HG02571 (cell line): ENCODE data around the gene FRMD4A.

Source experiments
- ATAC-seq: cut with Tn5 transposase; IDR thresholded peaks from one replicate; pipeline ENCODE4 v1.9.1; 2021; ENCODE audit warnings: mild to moderate bottlenecking, moderate library complexity; ENCODE audit not compliant: unreplicated experiment

The FRMD4A gene

GRCh38 chr10:13637303-13637856, 693.3 kb downstream of the FRMD4A start:
- ATAC-seq = no peak

- ATAC-seq = no peak
Measured at GRCh38 chr10:13636776-13637175, 693.9 kb downstream of the FRMD4A start.

GRCh38 chr10:13634207-13634606, 696.5 kb downstream of the FRMD4A start:
- ATAC-seq = no peak

GRCh38 chr10:13633689-13634088, 697.0 kb downstream of the FRMD4A start:
- ATAC-seq = no peak

- no peak for ATAC-seq
Measured at GRCh38 chr10:13632884-13633440, 697.8 kb downstream of the FRMD4A start.

- no peak for ATAC-seq
Measured at GRCh38 chr10:13632440-13632839, 698.3 kb downstream of the FRMD4A start.

- no peak for ATAC-seq
Measured at GRCh38 chr10:13631594-13631993, 699.1 kb downstream of the FRMD4A start.

GRCh38 chr10:13630231-13630630, 700.5 kb downstream of the FRMD4A start:
- no peak for ATAC-seq

- no peak for ATAC-seq
Measured at GRCh38 chr10:13629116-13629515, 701.6 kb downstream of the FRMD4A start.

GRCh38 chr10:13628661-13629060, 702.1 kb downstream of the FRMD4A start:
- no peak for ATAC-seq

- ATAC-seq = no peak
Measured at GRCh38 chr10:13627459-13628310, 703.0 kb downstream of the FRMD4A start.

GRCh38 chr10:13624630-13625029, 706.1 kb downstream of the FRMD4A start:
- ATAC-seq = no peak

- ATAC-seq = no peak
Measured at GRCh38 chr10:13621931-13622330, 708.8 kb downstream of the FRMD4A start.

- ATAC-seq = no peak
Measured at GRCh38 chr10:13617116-13617515, 713.6 kb downstream of the FRMD4A start.

GRCh38 chr10:13615650-13616300, 714.9 kb downstream of the FRMD4A start:
- ATAC-seq = no peak

- ATAC-seq = no peak
Measured at GRCh38 chr10:13614530-13615332, 716.0 kb downstream of the FRMD4A start.

GRCh38 chr10:13613519-13613918, 717.2 kb downstream of the FRMD4A start:
- no peak for ATAC-seq

- no peak for ATAC-seq
Measured at GRCh38 chr10:13612654-13613373, 717.9 kb downstream of the FRMD4A start.

- ATAC-seq = no peak
Measured at GRCh38 chr10:13608246-13608853, 722.4 kb downstream of the FRMD4A start.
